ENCODE data around the gene CCDC186.

GRCh38 chr10:114077815-114078219, 96.2 kb downstream of the CCDC186 start:
- TF ChIP-seq CTCF (conservative IDR thresholded peaks at IDR 0.05 in 1 of 2, IDR thresholded peaks at IDR 0.05 in 1 of 2; ENCODE audit: low read depth in 1 of 2, low read length in 2 of 2): no peak
- no peak for TF ChIP-seq EZH2 (IDR thresholded peaks at IDR 0.05; ENCODE audit: low read length, missing control alignments)

Measured in fibroblast of lung (primary cell).